HEK293 (cell line): Measurements from ENCODE around the gene ITGB1BP1.

Source experiments
- CTCF ChIA-PET: fragments of 350-600 bp; formaldehyde crosslinking; extraction: SDS; loops from one replicate; lab custom pipeline; 2021; ENCODE audit warnings: antibody characterized with exemption; lab: Yijun Ruan, JAX
- POLR2A ChIA-PET: fragments of 300-600 bp; formaldehyde crosslinking; extraction: SDS; loops from one replicate; lab custom pipeline; 2020; ENCODE audit warnings: antibody characterized with exemption, inconsistent platforms; lab: Yijun Ruan, JAX
- H3K27ac ChIP-seq: fragments of 200-500 bp; sonication (Bioruptor generic); 2 replicates; pipeline ENCODE4 v1.5.1; 2014; ENCODE audit warnings: low read depth, low read length, control low read depth, inconsistent platforms; ENCODE audit errors: extremely low read depth
- H3K36me3 ChIP-seq, 2 experiments: fragments of 200-500 bp in 1 of 2; sonication (Bioruptor generic) in 1 of 2; 1 replicate in 1 of 2; 2 replicates in 1 of 2; pipeline ENCODE4 v1.5.1; 2014 to 2017; ENCODE audit warnings: inconsistent platforms in 2 of 2, low read length in 2 of 2; ENCODE audit not compliant: control insufficient read depth in 2 of 2, insufficient read depth in 1 of 2
- H3K4me1 ChIP-seq: fragments of 200-500 bp; sonication (Bioruptor generic); 2 replicates; pipeline ENCODE4 v1.5.1; 2014; ENCODE audit warnings: mild to moderate bottlenecking, low read length, inconsistent platforms; ENCODE audit not compliant: control insufficient read depth, insufficient read depth
- H3K4me3 ChIP-seq: 2 replicates; pipeline ENCODE4 v1.5.1; 2011; ENCODE audit warnings: low read depth, mild to moderate bottlenecking, control low read depth, low read length, moderate library complexity
- H3K9me3 ChIP-seq: fragments of 200-500 bp; sonication (Bioruptor generic); 2 replicates; pipeline ENCODE4 v1.5.1; 2014; ENCODE audit warnings: low read depth, low read length, inconsistent platforms; ENCODE audit not compliant: control insufficient read depth, insufficient read depth
- HOXA7 ChIP-seq: sonication (generic); formaldehyde crosslinking; IDR thresholded peaks from 2 replicates; pipeline ENCODE4 v1.8.1; 2022; ENCODE audit warnings: missing genetic modification reagents, borderline replicate concordance
- KLF17 ChIP-seq: fragments of 450-650 bp; formaldehyde crosslinking; IDR thresholded peaks from 2 replicates; pipeline ENCODE4 v1.5.1; 2016; ENCODE audit warnings: missing biosample characterization, missing genetic modification characterization
- KLF7 ChIP-seq: fragments of 450-650 bp; formaldehyde crosslinking; IDR thresholded peaks from 2 replicates; pipeline ENCODE4 v1.5.1; 2016; ENCODE audit warnings: missing biosample characterization, missing genetic modification characterization, borderline replicate concordance
- KLF8 ChIP-seq: fragments of 450-650 bp; formaldehyde crosslinking; IDR thresholded peaks from 2 replicates; pipeline ENCODE4 v1.5.1; 2016; ENCODE audit warnings: missing biosample characterization, missing genetic modification characterization
- OSR2 ChIP-seq: fragments of 450-650 bp; formaldehyde crosslinking; IDR thresholded peaks from 2 replicates; pipeline ENCODE4 v1.5.1; 2016; ENCODE audit warnings: missing biosample characterization, missing genetic modification characterization
- PRDM6 ChIP-seq: fragments of 450-650 bp; formaldehyde crosslinking; IDR thresholded peaks from 2 replicates; pipeline ENCODE4 v1.5.1; 2017; ENCODE audit warnings: missing biosample characterization, missing genetic modification characterization
- SALL2 ChIP-seq: fragments of 450-650 bp; formaldehyde crosslinking; IDR thresholded peaks from 2 replicates; pipeline ENCODE4 v1.5.0; 2017; ENCODE audit warnings: missing biosample characterization, mild to moderate bottlenecking, missing genetic modification characterization, borderline replicate concordance
- SCRT2 ChIP-seq: fragments of 450-650 bp; formaldehyde crosslinking; IDR thresholded peaks from 2 replicates; pipeline ENCODE4 v1.5.1; 2016; ENCODE audit warnings: missing biosample characterization, missing genetic modification characterization
- SP7 ChIP-seq: fragments of 450-650 bp; formaldehyde crosslinking; IDR thresholded peaks from 2 replicates; pipeline ENCODE4 v1.5.1; 2016; ENCODE audit warnings: missing biosample characterization, missing genetic modification characterization
- YY1 ChIP-seq: fragments of 450-650 bp; formaldehyde crosslinking; IDR thresholded peaks from 2 replicates; pipeline ENCODE4 v1.5.1; 2018; ENCODE audit warnings: missing biosample characterization, missing genetic modification characterization
- ZBTB10 ChIP-seq: fragments of 450-650 bp; formaldehyde crosslinking; IDR thresholded peaks from 2 replicates; pipeline ENCODE4 v1.5.1; 2016; ENCODE audit warnings: missing biosample characterization, missing genetic modification characterization
- ZFP37 ChIP-seq: fragments of 450-650 bp; formaldehyde crosslinking; IDR thresholded peaks from 2 replicates; pipeline ENCODE4 v1.5.1; 2016; ENCODE audit warnings: missing biosample characterization, missing genetic modification characterization
- ZNF391 ChIP-seq: fragments of 450-650 bp; formaldehyde crosslinking; IDR thresholded peaks from 2 replicates; pipeline ENCODE4 v1.5.1; 2016; ENCODE audit warnings: low read depth, missing biosample characterization, missing genetic modification characterization, borderline replicate concordance
- ZNF473 ChIP-seq: fragments of 450-650 bp; formaldehyde crosslinking; IDR thresholded peaks from 2 replicates; pipeline ENCODE4 v1.5.1; 2017; ENCODE audit warnings: missing biosample characterization, missing genetic modification characterization
- ZNF514 ChIP-seq: fragments of 450-650 bp; formaldehyde crosslinking; IDR thresholded peaks from 2 replicates; pipeline ENCODE4 v1.5.1; 2016; ENCODE audit warnings: missing biosample characterization, missing genetic modification characterization
- ZNF621 ChIP-seq: fragments of 450-650 bp; formaldehyde crosslinking; IDR thresholded peaks from 2 replicates; pipeline ENCODE4 v1.5.1; 2017; ENCODE audit warnings: missing biosample characterization, missing genetic modification characterization
- ZNF660 ChIP-seq: fragments of 450-650 bp; IDR thresholded peaks from 2 replicates; pipeline ENCODE4 v1.5.1; 2018; ENCODE audit warnings: missing biosample characterization, mild to moderate bottlenecking, missing genetic modification characterization
- ZNF830 ChIP-seq: fragments of 450-650 bp; IDR thresholded peaks from 2 replicates; pipeline ENCODE4 v1.5.0; 2018; ENCODE audit warnings: missing biosample characterization, missing genetic modification characterization, low read depth, mild to moderate bottlenecking, moderate library complexity
- ZSCAN30 ChIP-seq: fragments of 450-650 bp; IDR thresholded peaks from 2 replicates; pipeline ENCODE4 v1.5.1; 2018; ENCODE audit warnings: missing biosample characterization, mild to moderate bottlenecking, missing genetic modification characterization, moderate library complexity
- TF ChIP-seq, protein P1 (sequence below): fragments of 450-650 bp; formaldehyde crosslinking; IDR thresholded peaks from 2 replicates; pipeline ENCODE4 v1.5.1; 2017; ENCODE audit warnings: missing biosample characterization, missing genetic modification characterization
- TF ChIP-seq, protein P2 (sequence below): fragments of 450-650 bp; formaldehyde crosslinking; IDR thresholded peaks from 2 replicates; pipeline ENCODE4 v1.5.1; 2016; ENCODE audit warnings: missing biosample characterization, missing genetic modification characterization, borderline replicate concordance
- TF ChIP-seq, protein P3 (sequence below): IDR thresholded peaks from 2 replicates; pipeline ENCODE4 v1.6.1; 2011; ENCODE audit warnings: mild to moderate bottlenecking, low read depth, low read length, borderline replicate concordance
- TF ChIP-seq, protein P4 (sequence below): fragments of 450-650 bp; formaldehyde crosslinking; IDR thresholded peaks from 2 replicates; pipeline ENCODE4 v1.5.1; 2017; ENCODE audit warnings: missing biosample characterization, missing genetic modification characterization
- TF ChIP-seq, protein P5 (sequence below): fragments of 450-650 bp; formaldehyde crosslinking; IDR thresholded peaks from 2 replicates; pipeline ENCODE4; 2016; ENCODE audit warnings: missing biosample characterization, missing genetic modification characterization

Gene ITGB1BP1

DNA sequence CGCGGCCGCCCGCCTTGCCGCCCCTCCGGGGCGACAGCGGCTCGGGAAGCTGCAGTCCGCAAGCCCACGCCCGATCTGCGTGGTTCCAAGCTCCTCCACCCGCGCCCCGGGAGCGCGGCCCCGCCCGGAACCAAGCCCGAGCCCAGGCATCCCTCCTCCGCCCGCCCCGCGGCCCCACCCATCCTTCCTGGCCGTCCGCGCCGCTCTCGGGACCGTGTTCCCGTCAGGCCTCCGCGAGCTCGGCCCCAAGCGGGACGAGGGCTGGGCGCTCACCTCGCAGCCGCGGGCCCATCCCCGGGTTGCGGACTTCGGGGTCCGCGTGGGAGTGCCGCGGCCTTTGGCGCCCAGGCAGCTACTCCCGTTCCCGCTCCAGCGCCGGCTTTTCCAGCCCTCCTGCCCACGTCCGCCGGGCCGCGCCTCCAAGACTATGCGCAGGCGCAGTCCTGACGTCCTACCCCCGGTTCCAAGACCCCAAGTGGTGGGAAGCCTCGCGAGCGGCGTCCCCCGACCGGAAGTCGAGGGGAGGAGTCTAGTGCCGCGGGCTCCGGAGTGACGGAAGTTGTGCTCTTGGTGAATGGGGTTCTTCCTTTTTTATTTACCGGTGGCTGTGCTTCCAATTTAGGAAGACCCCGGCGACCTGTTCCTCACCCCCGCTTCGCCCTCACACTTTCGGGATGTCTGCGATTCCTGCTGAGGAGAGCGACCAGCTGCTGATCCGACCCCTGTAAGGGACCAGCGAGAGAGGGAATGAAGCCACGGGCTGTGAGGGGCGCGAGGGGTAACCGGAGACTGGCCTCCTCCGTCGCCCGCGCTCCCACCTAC is at the start of gene ITGB1BP1, which contains the start of gene CPSF3:
Gene ITGB1BP1, minus strand, starts transcription at position 429 of the 822 bp plus-strand sequence. CDS start 4,831 bp downstream, outside the sequence.
Gene CPSF3, plus strand, starts transcription at position 555 of the 822 bp plus-strand sequence. Its CDS starts 120 bp downstream, at position 675.
- CTCF ChIA-PET: interaction anchor here (0.6 kb wide), 1 partner anchor 200 kb away, joined by 3 read pairs; no protein-coding TSS in a partner anchor
- TF ChIP-seq PRDM6 (tag by site-specific recombination): no peak
- TF ChIP-seq SALL2 (tag by site-specific recombination): no peak
- no peak for TF ChIP-seq ZNF473
- TF ChIP-seq HOXA7 (CRISPR knock-in tag): no peak
- peak; percentile 57; the same call in 1 of the 2 replicates for TF ChIP-seq ZSCAN30 (tag by site-specific recombination)
- peak; percentile 98 for TF ChIP-seq KLF7 (tag by site-specific recombination)
- no peak for TF ChIP-seq OSR2
- peak; percentile 58 for TF ChIP-seq ZBTB10 (tag by site-specific recombination)
- peak; percentile 70 for TF ChIP-seq KLF17 (tag by site-specific recombination)
- TF ChIP-seq, protein P1, sequence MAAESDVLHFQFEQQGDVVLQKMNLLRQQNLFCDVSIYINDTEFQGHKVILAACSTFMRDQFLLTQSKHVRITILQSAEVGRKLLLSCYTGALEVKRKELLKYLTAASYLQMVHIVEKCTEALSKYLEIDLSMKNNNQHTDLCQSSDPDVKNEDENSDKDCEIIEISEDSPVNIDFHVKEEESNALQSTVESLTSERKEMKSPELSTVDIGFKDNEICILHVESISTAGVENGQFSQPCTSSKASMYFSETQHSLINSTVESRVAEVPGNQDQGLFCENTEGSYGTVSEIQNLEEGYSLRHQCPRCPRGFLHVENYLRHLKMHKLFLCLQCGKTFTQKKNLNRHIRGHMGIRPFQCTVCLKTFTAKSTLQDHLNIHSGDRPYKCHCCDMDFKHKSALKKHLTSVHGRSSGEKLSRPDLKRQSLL (tag by site-specific recombination): peak; percentile 38; the same call in 1 of the 2 replicates
- TF ChIP-seq ZNF830: no peak
- peak; percentile 47; the same call in 1 of the 2 replicates for TF ChIP-seq ZNF660 (tag by site-specific recombination)
- no peak for TF ChIP-seq ZFP37 (tag by site-specific recombination)
- TF ChIP-seq KLF8 (tag by site-specific recombination): peak; percentile 98
- no peak for TF ChIP-seq ZNF391 (tag by site-specific recombination)
- TF ChIP-seq, protein P2, sequence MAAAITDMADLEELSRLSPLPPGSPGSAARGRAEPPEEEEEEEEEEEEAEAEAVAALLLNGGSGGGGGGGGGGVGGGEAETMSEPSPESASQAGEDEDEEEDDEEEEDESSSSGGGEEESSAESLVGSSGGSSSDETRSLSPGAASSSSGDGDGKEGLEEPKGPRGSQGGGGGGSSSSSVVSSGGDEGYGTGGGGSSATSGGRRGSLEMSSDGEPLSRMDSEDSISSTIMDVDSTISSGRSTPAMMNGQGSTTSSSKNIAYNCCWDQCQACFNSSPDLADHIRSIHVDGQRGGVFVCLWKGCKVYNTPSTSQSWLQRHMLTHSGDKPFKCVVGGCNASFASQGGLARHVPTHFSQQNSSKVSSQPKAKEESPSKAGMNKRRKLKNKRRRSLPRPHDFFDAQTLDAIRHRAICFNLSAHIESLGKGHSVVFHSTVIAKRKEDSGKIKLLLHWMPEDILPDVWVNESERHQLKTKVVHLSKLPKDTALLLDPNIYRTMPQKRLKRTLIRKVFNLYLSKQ: no peak
- TF ChIP-seq, protein P3, sequence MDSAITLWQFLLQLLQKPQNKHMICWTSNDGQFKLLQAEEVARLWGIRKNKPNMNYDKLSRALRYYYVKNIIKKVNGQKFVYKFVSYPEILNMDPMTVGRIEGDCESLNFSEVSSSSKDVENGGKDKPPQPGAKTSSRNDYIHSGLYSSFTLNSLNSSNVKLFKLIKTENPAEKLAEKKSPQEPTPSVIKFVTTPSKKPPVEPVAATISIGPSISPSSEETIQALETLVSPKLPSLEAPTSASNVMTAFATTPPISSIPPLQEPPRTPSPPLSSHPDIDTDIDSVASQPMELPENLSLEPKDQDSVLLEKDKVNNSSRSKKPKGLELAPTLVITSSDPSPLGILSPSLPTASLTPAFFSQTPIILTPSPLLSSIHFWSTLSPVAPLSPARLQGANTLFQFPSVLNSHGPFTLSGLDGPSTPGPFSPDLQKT: no peak
- peak; percentile 79 for TF ChIP-seq SP7 (tag by site-specific recombination)
- no peak for TF ChIP-seq ZNF514 (tag by site-specific recombination)
- no peak for TF ChIP-seq YY1
- TF ChIP-seq, protein P4, sequence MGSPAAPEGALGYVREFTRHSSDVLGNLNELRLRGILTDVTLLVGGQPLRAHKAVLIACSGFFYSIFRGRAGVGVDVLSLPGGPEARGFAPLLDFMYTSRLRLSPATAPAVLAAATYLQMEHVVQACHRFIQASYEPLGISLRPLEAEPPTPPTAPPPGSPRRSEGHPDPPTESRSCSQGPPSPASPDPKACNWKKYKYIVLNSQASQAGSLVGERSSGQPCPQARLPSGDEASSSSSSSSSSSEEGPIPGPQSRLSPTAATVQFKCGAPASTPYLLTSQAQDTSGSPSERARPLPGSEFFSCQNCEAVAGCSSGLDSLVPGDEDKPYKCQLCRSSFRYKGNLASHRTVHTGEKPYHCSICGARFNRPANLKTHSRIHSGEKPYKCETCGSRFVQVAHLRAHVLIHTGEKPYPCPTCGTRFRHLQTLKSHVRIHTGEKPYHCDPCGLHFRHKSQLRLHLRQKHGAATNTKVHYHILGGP (tag by site-specific recombination): no peak
- no peak for TF ChIP-seq SCRT2 (tag by site-specific recombination)
- TF ChIP-seq, protein P5, sequence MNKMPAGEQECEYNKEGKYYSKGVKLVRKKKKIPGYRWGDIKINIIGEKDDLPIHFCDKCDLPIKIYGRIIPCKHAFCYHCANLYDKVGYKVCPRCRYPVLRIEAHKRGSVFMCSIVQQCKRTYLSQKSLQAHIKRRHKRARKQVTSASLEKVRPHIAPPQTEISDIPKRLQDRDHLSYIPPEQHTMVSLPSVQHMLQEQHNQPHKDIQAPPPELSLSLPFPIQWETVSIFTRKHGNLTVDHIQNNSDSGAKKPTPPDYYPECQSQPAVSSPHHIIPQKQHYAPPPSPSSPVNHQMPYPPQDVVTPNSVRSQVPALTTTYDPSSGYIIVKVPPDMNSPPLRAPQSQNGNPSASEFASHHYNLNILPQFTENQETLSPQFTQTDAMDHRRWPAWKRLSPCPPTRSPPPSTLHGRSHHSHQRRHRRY (tag by site-specific recombination): no peak
- no peak for TF ChIP-seq ZNF621 (tag by site-specific recombination)

More for the DNA sequence above, at the start of gene ITGB1BP1, which contains the start of gene CPSF3:
- Histone ChIP-seq H3K4me3 (peak within 1 kb of the TSS; percentile 74), H3K27ac (peak within 1 kb of the TSS; percentile 62), H3K36me3 (peaks cover under 1 to 9% of the 10 kb centered on the region in 2 experiments; a peak in 2 of 3 replicates), H3K9me3 (no peaks in the 10 kb centered on the region), H3K4me1 (no peaks in the 10 kb centered on the region)
- POLR2A ChIA-PET: interaction anchor here (0.8 to 1.4 kb wide), 5 partner anchors 87 to 273 kb away, joined by 3 to 6 read pairs (median 3); partner anchors contain the start of gene ADAM17
